ENCODE results near the gene ARHGAP15.

The ARHGAP15 gene

GRCh38 chr2:143690235-143690634 is 561.0 kb downstream of the ARHGAP15 start:
- no peak for DNase-seq (ENCODE audit: low spot score)

GRCh38 chr2:143691121-143691520 is 561.9 kb downstream of the ARHGAP15 start:
- no peak for DNase-seq (ENCODE audit: low spot score)

GRCh38 chr2:143692162-143692561 is 562.9 kb downstream of the ARHGAP15 start:
- no peak for DNase-seq (ENCODE audit: low spot score)

DNA sequence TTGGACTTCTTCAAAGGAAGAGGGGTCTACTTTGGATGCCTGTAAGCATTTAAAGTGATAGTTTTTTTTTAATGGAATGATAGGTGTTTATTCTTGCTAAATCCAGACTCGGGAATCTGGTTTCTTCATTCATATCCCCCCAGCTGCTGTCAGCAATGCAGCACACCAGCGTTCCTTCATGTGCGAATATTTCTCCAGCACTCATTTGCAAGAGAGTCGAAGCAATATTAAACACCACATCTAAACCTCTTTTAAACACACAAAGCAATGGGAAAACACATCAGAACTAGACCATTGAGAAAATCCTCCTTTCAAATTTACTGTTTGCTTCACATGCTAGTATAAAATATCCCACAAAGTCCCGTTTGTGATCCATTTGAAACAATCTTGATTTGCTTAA is 563.7 kb downstream of the ARHGAP15 start:
- no peak for DNase-seq (ENCODE audit: low spot score)

DNA sequence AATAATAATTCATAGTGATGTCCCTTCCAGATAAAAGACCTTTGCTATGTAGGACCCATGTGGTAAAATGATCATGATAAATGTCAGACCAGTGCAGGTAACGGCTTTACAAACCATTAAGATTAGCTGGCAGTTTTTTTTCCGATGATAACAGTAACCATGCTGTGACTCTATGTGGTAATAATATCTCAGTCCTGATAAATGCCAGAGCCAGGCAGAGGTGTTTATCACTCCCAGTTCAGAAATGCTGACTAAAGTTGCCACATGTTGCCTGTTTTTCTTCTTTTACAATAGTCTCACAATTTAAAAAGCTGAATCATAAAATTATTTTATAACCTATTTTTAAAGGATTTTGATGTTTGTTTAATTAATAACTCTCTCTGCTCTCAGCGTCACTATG is 565.1 kb downstream of the ARHGAP15 start:
- no peak for DNase-seq (ENCODE audit: low spot score)

DNA sequence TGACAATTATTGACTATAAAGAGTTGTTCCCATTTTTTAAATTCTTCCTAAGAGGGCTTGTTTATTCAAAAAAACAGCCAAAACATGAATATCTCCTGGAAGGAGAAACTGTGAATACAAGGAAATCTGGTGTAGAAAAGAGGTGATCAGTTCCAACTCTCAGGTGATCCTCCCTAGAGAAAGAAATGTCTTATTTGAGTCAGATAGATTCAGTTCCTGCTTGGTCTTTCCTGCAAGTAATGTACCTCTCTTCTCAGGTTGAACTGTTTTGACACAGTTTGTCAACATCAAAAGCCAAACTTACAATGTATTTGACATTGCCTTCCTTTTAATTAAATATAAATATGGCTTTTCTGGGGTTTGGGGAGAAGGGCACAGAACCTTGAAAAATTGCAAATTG is 567.4 kb downstream of the ARHGAP15 start:
- DNase-seq (ENCODE audit: low spot score): no peak

- no peak for DNase-seq (ENCODE audit: low spot score)
Observed at GRCh38 chr2:143697744-143698143, 568.5 kb downstream of the ARHGAP15 start.

- no peak for DNase-seq (ENCODE audit: low spot score)
Observed at GRCh38 chr2:143698352-143698751, 569.1 kb downstream of the ARHGAP15 start.

DNA sequence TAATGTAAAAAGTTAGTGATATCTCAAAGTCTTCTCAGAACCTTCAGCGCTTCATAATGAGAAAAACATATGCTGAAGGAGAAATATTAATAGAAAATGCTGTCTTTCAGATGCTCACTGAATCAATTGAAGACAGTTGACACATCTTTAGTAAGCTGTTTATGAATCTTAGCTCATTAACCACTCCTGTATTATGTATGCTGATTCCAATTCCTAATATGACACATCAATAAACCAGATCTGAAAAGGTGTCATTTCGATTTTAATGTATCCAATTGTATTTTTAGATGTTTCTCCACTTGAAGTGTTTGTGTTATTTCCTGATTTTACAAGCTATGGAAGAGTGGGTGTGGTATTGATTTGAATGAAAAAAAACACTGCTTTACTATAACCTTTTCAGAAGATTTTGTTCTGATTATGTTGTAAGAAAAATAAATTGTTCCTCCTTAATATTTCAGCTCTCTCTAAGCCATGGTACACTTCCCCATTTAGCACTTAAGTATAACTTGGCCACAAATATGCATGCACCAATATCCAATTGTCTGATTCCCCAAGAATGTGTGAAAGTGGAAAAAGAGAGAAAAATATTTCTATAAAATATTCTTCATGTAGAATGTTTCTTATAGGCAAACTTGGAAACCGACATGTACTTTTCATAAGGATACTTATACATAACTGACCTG is 569.8 kb downstream of the ARHGAP15 start:
- no peak for DNase-seq (ENCODE audit: low spot score)

GRCh38 chr2:143700865-143701264 is 571.6 kb downstream of the ARHGAP15 start:
- no peak for DNase-seq (ENCODE audit: low spot score)

DNA sequence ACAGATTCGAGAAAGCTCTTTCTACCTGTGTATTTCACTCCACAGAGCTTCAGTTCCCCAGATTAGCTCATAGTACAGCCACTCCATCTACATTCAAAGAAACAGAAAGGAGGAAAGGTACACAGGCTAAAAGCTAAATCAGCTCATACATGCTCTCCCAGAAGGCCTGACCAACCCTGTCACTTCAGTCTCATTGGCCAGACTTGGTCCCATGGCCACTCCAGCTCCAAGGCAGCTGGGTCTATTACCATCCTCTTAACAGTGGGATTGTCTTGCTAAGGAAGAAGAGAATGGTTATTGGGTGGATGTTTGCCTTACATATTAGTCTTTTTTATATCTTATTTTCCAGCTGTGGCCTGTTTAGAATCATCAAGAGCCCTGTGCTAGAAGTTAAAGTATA is 572.6 kb downstream of the ARHGAP15 start:
- no peak for DNase-seq (ENCODE audit: low spot score)

GRCh38 chr2:143702931-143703330 is 573.7 kb downstream of the ARHGAP15 start:
- no peak for DNase-seq (ENCODE audit: low spot score)

GRCh38 chr2:143704451-143705106 is 575.4 kb downstream of the ARHGAP15 start:
- DNase-seq (ENCODE audit: low spot score): no peak

DNA sequence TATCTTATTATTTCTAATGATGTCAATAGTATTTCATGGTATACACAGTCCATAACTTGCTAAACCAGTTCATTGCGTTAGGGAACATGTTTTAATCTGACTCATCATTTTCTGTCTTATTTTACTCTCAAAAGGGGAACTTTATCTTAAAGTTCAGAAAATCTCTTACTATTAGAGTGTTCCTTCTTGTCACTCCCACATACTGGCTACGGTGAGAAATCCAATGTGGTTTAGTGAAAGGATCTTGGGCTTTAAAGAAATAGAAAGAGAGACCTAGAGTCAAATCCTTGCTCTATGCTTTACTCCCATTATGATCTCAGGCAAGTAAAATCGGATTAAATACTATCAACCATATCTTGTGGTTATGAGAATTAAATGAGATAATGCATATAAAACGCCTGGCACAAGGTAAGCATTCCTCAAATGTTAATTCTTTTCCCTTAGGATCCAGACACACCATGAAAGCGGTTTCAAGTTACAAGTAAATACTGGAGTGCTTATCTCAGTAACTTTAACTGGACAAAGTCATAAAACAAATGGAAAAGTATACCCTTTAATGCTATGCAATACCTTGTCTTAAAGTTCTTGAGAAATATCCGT is 576.0 kb downstream of the ARHGAP15 start:
- no peak for DNase-seq (ENCODE audit: low spot score)

GRCh38 chr2:143706354-143706753 is 577.1 kb downstream of the ARHGAP15 start:
- DNase-seq (ENCODE audit: low spot score): no peak

GRCh38 chr2:143708682-143709081 is 579.5 kb downstream of the ARHGAP15 start:
- DNase-seq (ENCODE audit: low spot score): no peak

- DNase-seq (ENCODE audit: low spot score): no peak
Observed at GRCh38 chr2:143710196-143710595, 581.0 kb downstream of the ARHGAP15 start.

- no peak for DNase-seq (ENCODE audit: low spot score)
Observed at GRCh38 chr2:143710879-143711278, 581.7 kb downstream of the ARHGAP15 start.

- no peak for DNase-seq (ENCODE audit: low spot score)
Observed at GRCh38 chr2:143716522-143716921, 587.3 kb downstream of the ARHGAP15 start.

- no peak for DNase-seq (ENCODE audit: low spot score)
Observed at GRCh38 chr2:143717053-143717452, 587.8 kb downstream of the ARHGAP15 start.

DNA sequence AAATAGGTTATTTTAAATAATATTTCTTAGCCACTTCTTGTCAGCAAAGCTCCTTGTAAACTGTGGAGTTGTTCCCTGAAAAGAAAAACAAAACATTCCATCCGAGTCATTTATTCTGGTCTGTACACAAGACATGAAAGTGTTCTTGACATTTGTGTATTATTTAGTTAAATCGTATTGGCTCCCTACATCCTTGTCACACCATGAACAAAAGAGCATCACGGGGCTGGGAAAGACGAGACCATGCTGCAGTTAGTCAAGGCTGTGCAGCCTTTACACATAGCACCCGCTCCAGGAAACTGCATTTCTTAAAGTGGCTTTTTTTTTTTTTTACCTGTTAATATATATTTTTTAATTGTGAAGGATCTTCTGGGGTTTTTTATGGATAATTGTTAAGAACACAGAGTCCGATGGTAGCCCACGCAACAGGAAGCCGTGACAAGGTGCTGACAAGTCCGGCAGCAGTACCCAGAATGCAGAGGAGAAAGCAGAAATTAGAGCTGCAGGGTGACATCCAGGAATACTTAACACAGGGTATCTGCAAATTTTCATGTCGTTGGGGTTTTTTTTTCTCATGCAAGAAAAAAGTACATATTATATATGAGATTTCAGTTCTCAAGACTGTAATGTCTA is 588.4 kb downstream of the ARHGAP15 start:
- no peak for DNase-seq (ENCODE audit: low spot score)

DNA sequence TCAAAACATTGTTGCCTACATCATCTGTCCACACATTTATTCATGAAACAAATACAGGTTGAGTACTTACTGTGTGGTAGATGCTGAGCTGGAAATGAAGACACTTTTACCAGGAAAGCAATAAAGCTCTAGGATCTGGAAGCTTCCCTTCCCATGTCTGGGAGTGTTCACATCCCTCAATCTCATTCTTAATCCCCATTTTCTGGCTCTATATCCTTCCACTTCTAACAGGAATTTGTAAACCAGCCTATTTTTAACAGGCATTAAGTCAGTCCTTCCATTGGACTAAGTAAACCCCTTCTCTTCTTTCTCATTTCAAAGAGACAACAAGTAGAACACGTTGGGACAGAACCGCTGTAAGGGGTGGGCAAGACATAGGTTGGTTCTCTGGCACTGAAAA is 589.5 kb downstream of the ARHGAP15 start:
- no peak for DNase-seq (ENCODE audit: low spot score)

GRCh38 chr2:143719406-143719805 is 590.2 kb downstream of the ARHGAP15 start:
- no peak for DNase-seq (ENCODE audit: low spot score)
